Stimulated activated CD4-positive, alpha-beta T cell treated with anti-CD3 and anti-CD28 coated beads, Interleukin-1b, Interleukin-23, amount 100 ng/mL, for 1 hour (primary cell): Measurements from ENCODE around the gene UBL7.
A peak's percentile ranks its signal among the peaks of the same experiment; 100 is the strongest.
"Not testable (repeated sequence)": the region's sequence is repeated elsewhere in the genome, so short reads cannot be mapped to it uniquely, and the experiment has no call there.

Experiments used
- DNase-seq, 2 donors: peaks; one replicate each; pipeline ENCODE4 v3.0.0-alpha.2; 2020; ENCODE audit warnings: low read depth in 2 of 2

UBL7 gene

DNA sequence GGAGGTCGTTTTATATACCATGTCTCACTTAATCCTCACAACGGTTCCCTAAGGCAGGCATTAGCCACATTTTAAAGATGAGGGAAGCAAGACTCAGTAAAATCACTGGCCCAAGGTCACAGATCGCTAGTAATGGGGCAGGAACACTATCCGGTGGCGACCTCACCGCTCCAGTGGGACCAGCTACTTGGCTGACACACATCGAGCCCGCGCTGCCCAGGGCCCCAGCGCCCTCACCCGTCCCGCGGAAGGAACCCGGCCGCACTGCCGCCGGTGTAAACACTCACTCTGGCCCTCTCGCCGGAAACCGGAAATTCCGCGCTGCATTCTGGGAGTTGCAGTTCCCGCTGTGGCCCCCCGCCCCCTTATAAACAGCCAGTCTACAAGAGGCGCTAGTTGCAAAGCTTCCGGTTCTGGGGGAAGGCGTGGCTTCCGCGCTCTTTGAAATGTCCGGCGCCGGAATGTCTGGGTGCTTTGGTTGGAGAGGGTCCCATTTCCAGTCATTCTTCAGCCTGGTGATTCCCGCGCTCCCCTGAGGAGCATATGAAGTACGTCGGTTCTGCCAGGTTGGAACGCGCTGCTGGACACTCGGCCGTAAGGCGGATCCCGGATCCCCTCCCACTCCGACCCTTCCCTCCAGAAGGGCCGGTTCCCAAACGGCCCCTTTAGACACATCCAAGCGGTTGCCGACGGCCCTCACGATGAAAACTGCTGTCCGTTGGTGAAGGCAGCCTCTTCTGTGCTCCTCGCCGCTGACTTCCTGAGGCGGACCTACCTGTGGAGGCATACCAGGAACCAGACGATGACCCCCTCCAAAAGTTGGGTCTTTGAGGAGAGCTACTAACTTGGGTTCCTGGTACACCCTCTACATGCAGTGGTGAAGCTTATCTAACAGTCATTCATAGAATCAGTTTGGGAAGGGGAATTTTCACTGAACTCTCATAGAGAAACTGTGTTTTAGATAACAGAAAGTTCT is at the start of gene UBL7:
TSS of gene UBL7 (minus strand) at position 290 of the 976 bp plus-strand sequence. CDS start 2,293 bp downstream, outside the sequence.
- peak; percentile 84 to 92 for DNase-seq

DNA sequence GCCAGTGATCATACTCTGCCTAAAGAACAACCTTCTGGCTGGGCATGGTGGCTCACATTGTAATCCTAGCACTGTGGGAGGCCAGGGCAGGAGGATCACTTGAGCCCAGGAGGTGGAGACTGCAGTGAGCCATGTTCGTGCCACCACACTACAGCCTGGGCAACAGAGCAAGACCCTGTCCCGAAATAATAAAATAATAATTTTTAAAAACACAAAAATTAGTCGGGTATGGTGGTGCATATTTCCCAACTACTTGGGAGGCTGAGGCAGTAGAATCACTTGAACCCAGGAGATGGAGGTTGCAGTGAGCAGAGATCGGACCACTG is 45.5 kb upstream of the UBL7 start:
- DNase-seq, result no peak

DNA sequence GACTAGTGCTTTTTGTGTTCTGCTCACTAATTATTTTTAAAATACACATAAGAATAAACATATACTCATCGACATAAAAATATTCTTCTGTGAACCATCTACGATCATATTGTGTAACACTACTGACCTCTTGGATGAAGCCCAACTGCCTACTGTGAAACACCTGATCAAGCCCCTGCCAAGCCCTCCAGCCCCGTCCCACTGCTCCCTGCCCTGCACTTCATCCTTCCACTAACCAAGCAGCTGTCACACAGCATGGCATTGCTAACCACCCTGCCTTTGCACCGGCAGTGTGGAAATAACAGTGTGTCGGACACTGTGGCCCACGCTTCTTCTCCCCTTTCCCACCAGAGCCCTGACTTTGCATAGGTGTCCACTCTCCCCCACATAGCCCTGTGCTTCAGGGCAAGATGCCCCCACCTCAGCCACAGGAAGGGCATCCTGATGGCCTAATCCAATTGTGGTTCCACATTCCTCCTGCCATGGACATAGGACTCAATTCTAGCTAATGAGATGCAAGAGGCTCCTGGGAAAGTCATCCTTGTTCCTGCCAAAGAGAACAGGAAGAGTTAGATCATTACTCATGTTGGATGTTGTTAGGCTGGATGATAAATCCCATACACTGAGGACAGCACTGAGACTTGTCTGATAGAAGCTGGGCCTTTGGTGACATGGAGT is 45.0 kb upstream of the UBL7 start:
- no peak for DNase-seq

GRCh38 chr15:74504836-74505235 is 43.9 kb upstream of the UBL7 start:
- DNase-seq, result no peak

DNA sequence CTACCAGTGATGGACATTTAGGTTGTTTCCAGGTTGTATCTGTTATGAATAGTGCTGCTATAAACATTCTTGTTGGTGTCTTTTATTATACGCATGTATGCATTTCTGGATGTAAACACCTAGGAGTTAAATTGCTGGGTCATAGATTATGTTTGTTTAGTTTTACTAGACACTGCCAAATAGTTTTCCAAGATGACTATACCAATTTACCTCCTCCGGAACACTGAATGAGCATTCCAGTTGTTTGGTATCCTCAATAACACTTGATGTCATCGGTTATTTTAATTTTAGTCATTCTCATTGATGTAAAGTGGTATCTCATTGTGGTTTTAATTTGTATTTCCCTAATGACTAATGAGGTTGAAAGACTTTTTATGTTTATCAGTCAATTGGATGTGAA is 43.5 kb upstream of the UBL7 start:
- DNase-seq, result no peak

GRCh38 chr15:74502301-74502700 is 41.3 kb upstream of the UBL7 start:
- DNase-seq, result no peak

DNA sequence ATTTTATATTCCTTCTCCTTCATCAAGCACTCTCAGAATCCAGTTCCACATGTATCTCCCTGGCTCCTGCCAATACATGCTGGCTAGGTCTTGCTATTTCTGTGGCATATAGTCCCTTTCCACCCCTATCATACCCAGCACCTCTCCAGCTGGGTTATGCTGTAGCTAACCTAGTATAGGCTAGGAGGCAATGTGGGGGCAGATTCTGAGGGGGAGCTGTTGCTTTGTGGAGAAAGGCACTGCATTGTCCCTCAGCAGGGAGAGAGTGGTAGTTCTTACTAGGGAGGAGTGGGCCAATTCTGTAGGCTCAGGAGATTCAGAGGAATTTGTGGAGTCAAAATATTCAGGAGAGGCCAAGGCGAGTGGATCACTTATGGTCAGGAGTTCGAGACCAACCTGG is 39.4 kb upstream of the UBL7 start:
- no peak for DNase-seq

GRCh38 chr15:74499366-74499765 is 38.4 kb upstream of the UBL7 start:
- DNase-seq, result no peak

GRCh38 chr15:74497584-74497983 is 36.6 kb upstream of the UBL7 start:
- no peak for DNase-seq

- no peak for DNase-seq
Observed at GRCh38 chr15:74496648-74497047, 35.7 kb upstream of the UBL7 start.

- no peak for DNase-seq
Observed at GRCh38 chr15:74490339-74490689, 29.4 kb upstream of the UBL7 start.

DNA sequence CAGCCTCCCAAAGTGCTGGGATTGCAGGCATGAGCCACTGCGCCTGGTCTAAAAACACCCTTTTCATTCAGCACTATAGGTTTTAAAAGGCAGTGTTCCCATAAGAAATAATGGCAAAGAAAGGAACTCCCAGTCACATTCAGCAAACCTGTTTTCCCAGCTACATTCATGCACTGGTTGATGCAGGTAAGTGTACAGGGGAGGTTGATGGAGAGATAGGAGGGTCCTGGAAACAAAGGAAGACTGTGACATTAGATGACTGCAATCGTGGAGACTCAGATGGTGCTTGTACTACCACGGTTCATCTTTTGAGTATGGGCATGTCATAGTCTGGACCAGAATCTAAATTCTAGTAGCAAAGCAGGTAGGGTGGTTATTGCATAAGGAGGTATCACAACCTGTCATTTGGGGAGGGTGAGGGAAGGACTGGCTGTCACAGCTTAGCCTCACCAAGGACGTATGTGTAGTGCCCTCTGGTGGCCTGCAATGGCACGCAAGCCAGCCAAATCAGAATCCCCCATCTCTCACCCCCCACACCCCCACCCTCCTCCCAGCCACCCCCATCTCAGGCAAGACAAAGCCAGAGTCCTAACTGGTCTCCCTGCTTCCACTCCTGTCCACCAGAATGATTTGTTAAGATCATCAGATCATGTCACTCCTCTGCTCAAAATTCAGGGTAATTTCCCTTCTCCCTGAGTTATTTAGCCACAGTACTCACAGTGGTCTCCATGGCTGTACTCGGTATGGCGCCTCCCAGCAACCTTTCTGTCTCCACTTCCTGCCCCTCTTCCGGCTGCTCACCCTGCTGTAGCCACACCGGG is 28.8 kb upstream of the UBL7 start:
- DNase-seq, result peak; percentile 31 to 47

GRCh38 chr15:74488776-74489175 is 27.8 kb upstream of the UBL7 start:
- DNase-seq, result no peak

DNA sequence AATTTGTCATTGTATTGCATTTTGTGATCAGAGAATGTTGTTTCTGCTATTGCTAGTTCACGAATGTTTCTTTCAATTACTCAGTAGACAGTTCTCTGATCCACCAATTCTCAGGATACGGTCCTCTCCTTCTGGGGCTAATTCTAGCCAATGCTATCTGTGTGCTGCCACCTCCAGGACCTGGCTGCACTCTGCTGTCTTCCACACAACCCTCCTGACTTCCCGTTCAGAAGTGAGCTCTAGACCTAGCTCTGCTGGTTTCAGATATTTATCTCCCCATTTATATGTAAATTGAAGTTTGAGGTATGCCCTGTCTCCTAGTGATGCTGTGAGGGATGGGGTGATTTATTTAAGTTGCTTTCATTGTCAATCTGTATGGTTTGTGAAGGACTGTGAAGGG is 21.7 kb upstream of the UBL7 start:
- DNase-seq, result no peak

DNA sequence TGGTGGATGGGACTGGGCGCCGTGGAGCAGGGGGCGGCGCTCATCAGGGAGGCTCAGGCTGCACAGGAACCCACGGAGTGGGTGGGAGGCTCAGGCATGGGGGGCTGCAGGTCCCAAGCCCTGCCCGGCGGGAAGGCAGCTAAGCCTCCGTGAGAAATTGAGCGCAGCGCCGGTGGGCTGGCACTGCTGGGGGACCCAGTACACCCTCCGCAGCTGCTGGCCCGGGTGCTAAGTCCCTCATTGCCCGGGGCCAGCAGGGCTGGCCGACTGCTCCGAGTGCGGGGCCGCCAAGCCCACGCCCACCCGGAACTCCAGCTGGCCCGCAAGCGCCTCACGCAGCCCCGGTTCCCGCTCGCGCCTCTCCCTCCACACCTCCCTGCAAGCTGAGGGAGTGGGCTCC is 19.4 kb upstream of the UBL7 start:
- not testable (repeated sequence) for DNase-seq

DNA sequence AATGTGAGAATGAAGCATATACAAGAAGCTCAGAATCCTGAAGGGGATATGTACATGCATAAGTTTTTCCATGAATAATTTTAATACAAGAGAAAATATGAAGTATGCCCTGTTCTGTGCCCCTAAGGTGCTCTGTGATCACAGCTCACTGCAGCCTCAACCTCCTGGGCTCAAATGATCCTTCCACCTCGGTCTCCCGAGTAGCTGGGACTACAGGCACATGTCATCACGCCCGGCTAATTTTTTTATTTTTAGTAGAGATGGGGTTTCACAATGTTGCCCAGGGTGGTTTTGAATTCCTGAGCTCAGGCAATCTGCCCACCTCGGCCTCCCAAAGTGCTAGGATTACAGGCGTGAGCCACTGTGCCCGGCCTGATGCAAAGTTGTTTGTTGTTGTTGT is 10.7 kb upstream of the UBL7 start:
- DNase-seq, result not testable (repeated sequence)

DNA sequence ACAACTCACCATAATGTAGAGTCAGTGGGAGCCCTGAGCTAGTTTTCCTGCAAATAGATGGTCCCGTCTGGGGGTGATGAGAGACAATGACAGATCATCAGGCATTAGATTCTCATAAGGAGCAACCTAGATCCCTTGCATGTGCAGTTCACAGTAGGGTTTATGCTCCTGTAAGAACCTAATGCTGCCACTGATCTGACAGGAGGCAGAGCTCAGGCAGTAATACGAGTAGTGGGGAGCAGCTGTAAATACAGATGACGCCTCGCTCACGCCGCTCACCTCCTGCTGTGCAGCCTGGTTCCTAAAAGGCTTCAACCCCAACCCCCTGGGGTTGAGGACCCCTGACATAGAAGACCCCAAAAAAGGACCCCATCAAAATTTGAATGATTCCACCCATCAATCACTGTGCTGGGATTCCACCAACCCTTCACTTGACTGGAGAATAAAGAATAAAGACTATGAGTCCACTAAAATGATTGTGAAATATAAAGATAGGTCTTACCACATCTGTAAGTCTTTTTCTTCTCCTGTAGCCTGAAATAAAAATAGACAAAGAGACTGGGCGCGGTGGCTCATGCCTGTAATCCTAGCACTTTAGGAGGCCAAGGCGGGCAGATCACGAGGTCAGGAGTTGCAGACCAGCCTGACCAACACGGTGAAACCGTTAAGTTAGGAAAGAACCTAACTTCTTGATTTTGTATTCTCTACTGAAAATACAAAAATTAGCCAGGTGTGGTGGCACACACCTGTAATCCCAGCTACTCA is 9.9 kb upstream of the UBL7 start:
- no peak for DNase-seq

GRCh38 chr15:74468341-74469032 is 7.5 kb upstream of the UBL7 start:
- DNase-seq, result no peak

DNA sequence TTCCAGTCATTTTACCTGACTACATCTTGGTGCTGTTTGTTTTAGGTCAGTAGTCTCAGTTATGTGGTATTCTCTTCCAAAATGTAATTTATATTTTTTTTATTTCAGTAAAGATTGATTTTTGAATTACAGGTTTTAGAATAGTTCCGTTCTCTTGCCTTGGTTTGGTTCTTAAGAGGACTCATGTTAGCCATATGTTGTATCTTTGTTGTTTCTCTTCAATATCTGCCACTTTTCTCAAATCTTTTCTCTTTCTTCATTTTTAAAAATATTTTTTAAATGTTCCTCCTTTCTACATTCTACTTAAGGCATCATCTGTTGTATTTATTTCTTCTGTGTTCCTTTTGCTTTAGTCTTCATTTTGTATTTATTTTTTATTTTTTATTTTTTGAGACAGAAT is 5.6 kb upstream of the UBL7 start:
- no peak for DNase-seq

DNA sequence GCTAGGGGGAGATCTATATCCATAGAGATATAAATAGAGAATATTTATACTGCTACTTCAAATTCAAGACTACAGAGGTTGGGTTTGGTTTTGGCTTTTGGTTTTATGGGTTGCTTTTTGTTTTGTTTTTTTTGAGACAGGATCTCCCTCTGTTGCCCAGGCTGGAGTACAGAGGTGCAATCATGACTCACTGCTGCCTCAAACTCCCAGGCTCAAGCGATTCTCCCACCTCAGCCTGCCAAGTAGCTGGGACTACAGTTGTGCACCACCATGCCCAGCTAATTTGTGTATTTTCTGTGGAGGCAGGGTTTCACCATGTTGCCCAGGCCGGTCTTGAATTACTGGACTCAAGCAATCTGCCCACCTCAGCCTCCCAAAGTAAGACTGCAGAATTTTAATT is 3.9 kb upstream of the UBL7 start:
- DNase-seq, result no peak

GRCh38 chr15:74464216-74464615 is 3.3 kb upstream of the UBL7 start:
- no peak for DNase-seq
